OCI-LY1 (cell line): Measurements from ENCODE around the gene FAF1.
"Not testable (repeated sequence)": the region's sequence is repeated elsewhere in the genome, so short reads cannot be mapped to it uniquely, and the experiment has no call there.

Source experiments
- H2AFZ ChIP-seq: fragments of 200-600 bp; sonication (generic), shearing (Covaris generic); 2 replicates; pipeline ENCODE4 v1.6.0; 2014; ENCODE audit warnings: antibody characterized with exemption, mild to moderate bottlenecking, low read length
- H3F3A ChIP-seq: fragments of 200-600 bp; sonication (generic), shearing (Covaris generic); 2 replicates; pipeline ENCODE4 v1.6.0; 2014; ENCODE audit warnings: mild to moderate bottlenecking, antibody characterized with exemption, low read length, moderate library complexity; ENCODE audit not compliant: insufficient read depth
- H3K27ac ChIP-seq: fragments of 200-600 bp; sonication (generic); 2 replicates; pipeline ENCODE4 v1.5.1; 2014; ENCODE audit warnings: low read length, mixed run types, mild to moderate bottlenecking, low read depth; ENCODE audit not compliant: poor library complexity, severe bottlenecking
- H3K27me3 ChIP-seq: fragments of 200-600 bp; sonication (generic); 2 replicates; pipeline ENCODE4 v1.6.0; 2014; ENCODE audit warnings: antibody characterized with exemption, mild to moderate bottlenecking, low read length, moderate library complexity; ENCODE audit not compliant: insufficient read depth
- H3K36me3 ChIP-seq: fragments of 200-600 bp; sonication (generic); 2 replicates; pipeline ENCODE4 v1.6.1; 2014; ENCODE audit warnings: mild to moderate bottlenecking, antibody characterized with exemption, low read length, moderate library complexity, mixed read lengths; ENCODE audit not compliant: insufficient read depth
- H3K4me1 ChIP-seq: fragments of 200-600 bp; sonication (generic); 2 replicates; pipeline ENCODE4 v1.5.1; 2014; ENCODE audit warnings: mild to moderate bottlenecking, low read length, moderate library complexity; ENCODE audit not compliant: insufficient read depth, severe bottlenecking
- H3K4me2 ChIP-seq: fragments of 200-600 bp; sonication (generic), shearing (Covaris generic); 2 replicates; pipeline ENCODE4 v1.6.1; 2014; ENCODE audit warnings: low read length
- H3K4me3 ChIP-seq: fragments of 200-600 bp; sonication (generic); 2 replicates; pipeline ENCODE4 v1.5.1; 2014; ENCODE audit warnings: low read length, low read depth, mild to moderate bottlenecking, mixed read lengths; ENCODE audit not compliant: poor library complexity, severe bottlenecking
- H3K79me2 ChIP-seq: fragments of 200-600 bp; shearing (Covaris generic); 2 replicates; pipeline ENCODE4 v1.6.1; 2016; ENCODE audit warnings: mixed run types, low read length, mixed read lengths; ENCODE audit not compliant: insufficient read depth
- H3K9ac ChIP-seq: fragments of 200-600 bp; sonication (generic), shearing (Covaris generic); 2 replicates; pipeline ENCODE4 v1.6.1; 2014; ENCODE audit warnings: mild to moderate bottlenecking, low read length, mixed read lengths
- H3K9me2 ChIP-seq: fragments of 200-600 bp; sonication (generic), shearing (Covaris generic); 2 replicates; pipeline ENCODE4 v1.6.1; 2014; ENCODE audit warnings: low read depth, mild to moderate bottlenecking, low read length, mixed read lengths
- H3K9me3 ChIP-seq: fragments of 200-600 bp; shearing (Covaris generic); 2 replicates; pipeline ENCODE4 v1.6.1; 2014; ENCODE audit warnings: low read length, mixed read lengths
- H4K20me1 ChIP-seq: fragments of 200-600 bp; sonication (generic), shearing (Covaris generic); 2 replicates; pipeline ENCODE4 v1.6.0; 2016; ENCODE audit warnings: mild to moderate bottlenecking, low read length; ENCODE audit not compliant: insufficient read depth
- CTCF ChIP-seq: fragments of 200-600 bp; sonication (generic), shearing (Covaris generic); IDR thresholded peaks from 2 replicates; pipeline ENCODE4 v1.5.1; 2017; ENCODE audit warnings: mild to moderate bottlenecking, antibody characterized with exemption, low read length, moderate library complexity, mixed read lengths
- EZH2 ChIP-seq: fragments of 200-600 bp; sonication (generic), shearing (Covaris generic); IDR thresholded peaks from 2 replicates; pipeline ENCODE4 v1.8.0; 2017; ENCODE audit warnings: borderline replicate concordance, mixed run types, mild to moderate bottlenecking, antibody characterized with exemption, low read length, moderate library complexity, mixed read lengths

Gene FAF1

GRCh38 chr1:50827546-50827945 lies 132.5 kb downstream of the FAF1 start:
- no peak overlapping the region for H3K27ac ChIP-seq
- H3K4me2 ChIP-seq = no peak overlapping the region
- H3K9ac ChIP-seq = no peak overlapping the region
- no peaks in the 10 kb centered on the region for H3K9me2 ChIP-seq
- TF ChIP-seq EZH2 (no peak), CTCF (no peak)
- no peak overlapping the region for H3K4me3 ChIP-seq
- no peaks in the 10 kb centered on the region for H3K27me3 ChIP-seq
- no peaks in the 10 kb centered on the region for H3K36me3 ChIP-seq
- no peaks in the 10 kb centered on the region for H3K4me1 ChIP-seq
- peaks cover 26% of the 10 kb centered on the region for H3K79me2 ChIP-seq
- no peak overlapping the region for H2AFZ ChIP-seq
- no peaks in the 10 kb centered on the region for H4K20me1 ChIP-seq
- no peaks in the 10 kb centered on the region for H3F3A ChIP-seq
- H3K9me3 ChIP-seq = 0 out of 2 replicates have a peak, but pooled peaks cover 4% of the 10 kb centered on the region

- H3K36me3 ChIP-seq, H3K4me1 ChIP-seq, H3K9me2 ChIP-seq, H3K27ac ChIP-seq, H3K9me3 ChIP-seq, H3K4me3 ChIP-seq, H3F3A ChIP-seq, H3K27me3 ChIP-seq, H2AFZ ChIP-seq, H3K4me2 ChIP-seq, H3K9ac ChIP-seq, H4K20me1 ChIP-seq: not testable (repeated sequence)
- H3K79me2 ChIP-seq = peaks cover 32% of the 10 kb centered on the region
Measured at GRCh38 chr1:50826792-50827191, 133.3 kb downstream of the FAF1 start.

- Histone ChIP-seq H3K4me1 (no peaks in the 10 kb centered on the region), H3K4me3 (no peak overlapping the region), H4K20me1 (no peaks in the 10 kb centered on the region), H3K9me2 (no peaks in the 10 kb centered on the region), H3K4me2 (no peak overlapping the region), H3K36me3 (no peaks in the 10 kb centered on the region), H3K27ac (no peak overlapping the region), H2AFZ (no peak overlapping the region), H3K79me2 (peaks cover 34% of the 10 kb centered on the region), H3K9ac (no peak overlapping the region), H3K9me3 (0 out of 2 replicates have a peak, but pooled peaks cover 3% of the 10 kb centered on the region), H3K27me3 (no peaks in the 10 kb centered on the region), H3F3A (no peaks in the 10 kb centered on the region)
- no peak for TF ChIP-seq EZH2
- TF ChIP-seq CTCF = no peak
Measured at GRCh38 chr1:50822035-50822776, 137.9 kb downstream of the FAF1 start.

- no peak overlapping the region for H3K27ac ChIP-seq
- H3K4me1 ChIP-seq = no peaks in the 10 kb centered on the region
- no peak overlapping the region for H3K4me3 ChIP-seq
- 0 out of 2 replicates have a peak, but pooled peaks cover 3% of the 10 kb centered on the region for H3K9me3 ChIP-seq
- no peaks in the 10 kb centered on the region for H3K27me3 ChIP-seq
- peaks cover 29% of the 10 kb centered on the region for H3K79me2 ChIP-seq
- H3K9ac ChIP-seq = no peak overlapping the region
- no peaks in the 10 kb centered on the region for H3F3A ChIP-seq
- H3K4me2 ChIP-seq = no peak overlapping the region
- H4K20me1 ChIP-seq = no peaks in the 10 kb centered on the region
- no peak overlapping the region for H2AFZ ChIP-seq
- TF ChIP-seq CTCF (no peak), EZH2 (no peak)
- no peaks in the 10 kb centered on the region for H3K36me3 ChIP-seq
- H3K9me2 ChIP-seq = no peaks in the 10 kb centered on the region
Measured at GRCh38 chr1:50820545-50820944, 139.5 kb downstream of the FAF1 start.
